Suprapubic skin (tissue), 3 donors: Measurements from ENCODE around the gene THSD7A.

Experiments
- POLR2A ChIP-seq, 2 donors: fragments of 450-650 bp; IDR thresholded peaks; one replicate each; pipeline ENCODE4 v1.6.1; 2017; ENCODE audit warnings: antibody characterized with exemption in 2 of 2, mild to moderate bottlenecking in 2 of 2, moderate library complexity in 2 of 2
- TF ChIP-seq, protein P1 (sequence below), 2 donors: fragments of 200-600 bp in 1 of 2; fragments of 450-650 bp in 1 of 2; sonication (generic) in 1 of 2; IDR thresholded peaks; one replicate each; pipeline ENCODE4 v1.5.1; 2016 to 2019; ENCODE audit warnings: antibody characterized with exemption in 2 of 2, mild to moderate bottlenecking in 1 of 2, moderate library complexity in 1 of 2

DNA sequence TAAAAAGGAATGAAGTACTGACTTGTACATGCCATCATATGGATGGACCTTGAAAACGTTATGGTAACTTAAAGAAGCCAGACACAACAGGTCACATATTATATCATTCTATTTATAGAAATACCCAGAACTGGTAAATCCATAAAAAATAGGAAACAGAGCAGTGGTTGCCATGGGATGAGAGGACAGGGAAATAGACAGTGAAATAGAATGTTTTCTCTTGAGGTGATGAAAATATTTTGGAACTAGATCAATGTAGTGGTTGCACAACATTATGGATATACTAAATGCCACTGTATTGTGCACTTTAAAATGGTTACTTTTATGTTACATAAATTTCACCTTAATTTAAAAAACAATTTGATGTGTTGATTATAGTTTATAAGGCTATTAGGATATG is 318.5 kb downstream of the THSD7A start:
- TF ChIP-seq, protein P1, sequence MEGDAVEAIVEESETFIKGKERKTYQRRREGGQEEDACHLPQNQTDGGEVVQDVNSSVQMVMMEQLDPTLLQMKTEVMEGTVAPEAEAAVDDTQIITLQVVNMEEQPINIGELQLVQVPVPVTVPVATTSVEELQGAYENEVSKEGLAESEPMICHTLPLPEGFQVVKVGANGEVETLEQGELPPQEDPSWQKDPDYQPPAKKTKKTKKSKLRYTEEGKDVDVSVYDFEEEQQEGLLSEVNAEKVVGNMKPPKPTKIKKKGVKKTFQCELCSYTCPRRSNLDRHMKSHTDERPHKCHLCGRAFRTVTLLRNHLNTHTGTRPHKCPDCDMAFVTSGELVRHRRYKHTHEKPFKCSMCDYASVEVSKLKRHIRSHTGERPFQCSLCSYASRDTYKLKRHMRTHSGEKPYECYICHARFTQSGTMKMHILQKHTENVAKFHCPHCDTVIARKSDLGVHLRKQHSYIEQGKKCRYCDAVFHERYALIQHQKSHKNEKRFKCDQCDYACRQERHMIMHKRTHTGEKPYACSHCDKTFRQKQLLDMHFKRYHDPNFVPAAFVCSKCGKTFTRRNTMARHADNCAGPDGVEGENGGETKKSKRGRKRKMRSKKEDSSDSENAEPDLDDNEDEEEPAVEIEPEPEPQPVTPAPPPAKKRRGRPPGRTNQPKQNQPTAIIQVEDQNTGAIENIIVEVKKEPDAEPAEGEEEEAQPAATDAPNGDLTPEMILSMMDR (IDR thresholded peaks at IDR 0.05), result no peak
- TF ChIP-seq POLR2A (IDR thresholded peaks at IDR 0.05), result no peak
